NCI-H510A (cell line): ENCODE results near the gene DNAH7.

Experiments
- DNase-seq: peaks from one replicate; lab custom pipeline; 2025; lab: John Stamatoyannopoulos, UW

DNAH7 gene

DNA sequence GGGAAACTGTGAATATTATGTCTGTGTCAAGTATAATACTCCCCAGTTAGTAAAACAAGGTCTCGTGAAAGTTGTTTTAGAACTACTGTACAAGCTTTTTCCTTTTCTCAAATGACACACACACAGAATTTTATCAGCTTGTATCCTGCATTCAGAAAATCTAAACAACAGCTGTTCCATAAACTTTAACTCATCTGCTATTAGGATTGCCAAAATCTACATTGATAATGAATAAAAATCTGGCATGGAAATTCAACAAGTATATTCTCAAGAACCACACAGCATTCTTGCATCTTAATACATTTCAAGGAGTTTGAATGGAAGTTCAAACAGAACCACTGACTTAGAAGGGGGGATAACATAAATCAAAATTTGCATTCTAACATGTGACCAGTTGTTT lies 260.4 kb downstream of the DNAH7 start:
- DNase-seq, result no peak

DNA sequence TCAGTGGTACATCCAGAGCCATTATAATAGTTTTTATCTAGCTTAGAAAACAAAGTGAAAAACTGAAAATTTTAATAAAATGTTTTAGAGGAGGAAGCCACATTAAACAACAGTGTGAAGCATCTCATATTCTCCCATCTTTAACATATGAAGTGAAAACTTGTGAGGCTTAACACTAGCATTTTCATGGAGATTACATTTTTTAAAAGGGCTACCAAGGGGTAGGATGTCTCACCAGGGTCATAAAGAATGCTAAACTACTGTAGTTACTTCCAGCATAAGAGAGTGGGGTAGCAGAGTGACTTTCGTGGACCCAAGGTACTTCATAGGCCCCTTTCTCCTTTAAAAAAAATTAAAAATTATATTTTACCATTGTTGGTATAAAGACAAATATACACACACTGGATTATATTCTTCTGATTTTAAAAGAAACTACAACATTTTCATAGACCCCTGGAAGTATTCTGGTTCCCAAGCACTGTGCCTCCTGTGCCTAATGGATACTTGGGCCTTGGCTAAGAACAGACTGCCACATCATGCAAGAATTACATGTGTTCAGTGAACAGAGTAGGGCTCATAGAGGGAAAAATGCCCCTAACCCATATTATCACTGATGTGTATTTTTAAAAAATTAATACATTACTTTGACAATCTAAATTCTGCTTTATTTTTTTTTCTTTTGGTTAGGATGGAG lies 263.2 kb downstream of the DNAH7 start:
- DNase-seq, result no peak

GRCh38 chr2:195795879-195796278 lies 272.8 kb downstream of the DNAH7 start:
- DNase-seq, result no peak

DNA sequence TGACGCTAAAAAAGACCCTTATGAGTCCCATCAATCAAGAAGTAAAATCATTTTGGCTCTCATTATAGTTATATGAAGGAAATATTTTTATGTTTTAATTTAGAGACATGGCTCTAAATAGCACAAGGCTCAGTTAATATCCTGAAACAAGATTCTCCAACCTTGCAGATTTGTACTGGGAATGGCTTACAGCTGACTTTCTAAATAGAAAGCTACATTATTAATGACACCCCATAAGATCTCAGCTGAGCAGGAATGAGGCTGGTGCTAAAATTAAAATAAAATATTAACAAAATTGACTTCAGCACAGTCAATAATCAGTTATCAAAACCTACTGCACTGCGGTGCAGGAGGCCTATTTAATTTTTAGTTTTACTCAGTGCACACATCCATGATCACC lies 274.8 kb downstream of the DNAH7 start:
- no peak for DNase-seq

DNA sequence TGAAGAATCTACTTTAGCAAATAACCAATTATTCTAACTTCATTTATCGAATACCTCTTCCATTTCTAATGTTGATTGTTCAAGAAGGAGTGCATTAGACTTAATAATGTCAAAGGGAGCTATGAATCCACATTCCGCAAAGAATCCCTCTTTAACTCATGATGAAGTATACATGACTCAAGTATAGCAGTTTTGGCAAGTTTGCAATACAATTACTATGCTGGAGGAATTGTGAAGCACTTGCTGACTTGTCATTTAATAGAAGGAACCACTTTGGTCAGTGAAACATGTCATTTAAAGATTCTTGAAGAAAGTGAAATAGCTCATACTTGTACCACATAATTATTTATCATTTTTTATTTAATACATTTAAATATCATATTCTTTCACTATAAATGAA lies 286.5 kb downstream of the DNAH7 start:
- no peak for DNase-seq

- DNase-seq, result no peak
These were observed 289.1 kb downstream of the DNAH7 start for GRCh38 chr2:195779491-195779890.

GRCh38 chr2:195769975-195770374 lies 298.7 kb downstream of the DNAH7 start:
- no peak for DNase-seq

DNA sequence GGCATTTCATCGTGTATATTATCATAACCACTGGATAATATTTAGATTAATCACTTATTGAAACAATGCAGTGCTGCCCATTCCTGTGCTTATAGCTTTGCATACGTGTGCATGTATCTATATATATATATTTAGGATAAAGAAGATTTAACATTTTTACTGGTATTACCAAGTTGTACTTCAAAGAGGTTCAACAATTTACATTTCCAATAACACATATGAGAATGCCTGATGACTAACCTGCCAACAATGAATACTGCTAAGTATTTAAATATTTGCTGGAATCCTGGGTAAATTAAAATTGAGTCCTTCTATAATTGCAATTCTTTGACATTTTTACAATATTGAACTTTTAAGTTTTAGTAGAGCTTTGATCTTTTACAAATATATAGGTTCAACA lies 300.2 kb downstream of the DNAH7 start:
- DNase-seq, result no peak

DNA sequence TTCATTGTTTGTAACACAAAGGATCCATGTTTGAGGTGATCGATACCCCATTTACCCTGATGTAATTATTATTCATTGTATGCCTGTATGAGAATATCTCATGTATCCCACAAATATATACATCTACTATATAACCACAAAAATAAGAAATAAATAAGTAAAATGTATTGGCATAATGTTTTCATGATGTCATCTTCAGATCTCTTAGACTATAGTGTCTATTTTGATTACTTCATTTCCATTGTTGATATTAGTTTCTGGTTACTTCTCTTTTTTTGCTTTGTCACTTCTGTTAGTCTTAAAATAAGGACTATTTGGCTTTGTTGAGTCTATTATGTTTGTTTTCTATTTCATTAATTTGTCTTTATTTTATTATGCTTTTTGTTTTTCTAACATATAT lies 301.9 kb downstream of the DNAH7 start:
- no peak for DNase-seq

- no peak for DNase-seq
These were observed 304.8 kb downstream of the DNAH7 start for GRCh38 chr2:195763866-195764265.

DNA sequence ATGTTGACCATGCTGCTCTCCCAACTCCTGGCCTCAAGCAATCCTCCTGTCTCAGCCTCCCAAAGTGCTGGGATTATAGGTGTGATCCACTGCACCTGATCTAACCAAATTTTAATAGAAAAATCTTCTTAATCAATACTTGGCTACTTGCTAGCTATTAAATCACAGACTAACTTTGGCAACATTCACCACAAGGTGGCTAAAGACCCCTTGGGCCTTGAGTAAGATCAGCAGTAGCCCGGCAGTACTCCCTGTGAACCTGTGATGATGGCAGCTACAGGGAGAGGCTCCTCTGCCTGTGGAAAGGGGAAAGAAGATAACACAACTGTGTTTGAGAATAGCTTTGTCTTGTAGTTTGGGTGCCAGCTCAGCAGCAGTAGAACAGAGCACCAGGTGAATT lies 308.8 kb downstream of the DNAH7 start:
- DNase-seq, result no peak

DNA sequence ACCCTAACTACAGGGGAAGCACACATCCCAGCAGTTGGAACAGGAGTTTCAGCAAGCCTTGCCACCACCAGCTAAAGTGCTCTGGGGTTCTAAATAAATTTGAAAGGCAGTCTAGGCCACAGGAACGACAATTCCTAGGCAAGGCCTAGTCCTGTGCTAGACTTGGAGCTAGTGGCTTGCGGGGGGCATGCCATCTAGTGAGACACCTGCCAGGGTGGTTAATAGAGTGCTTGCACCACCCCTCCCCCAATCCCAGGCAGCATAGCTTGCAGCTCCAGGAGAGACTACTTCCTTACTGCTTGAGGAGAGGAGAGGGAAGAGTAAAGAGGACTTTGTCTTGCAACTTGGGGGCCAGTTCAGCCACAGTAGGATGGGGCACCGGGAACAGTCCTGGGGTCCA lies 309.8 kb downstream of the DNAH7 start:
- no peak for DNase-seq

DNA sequence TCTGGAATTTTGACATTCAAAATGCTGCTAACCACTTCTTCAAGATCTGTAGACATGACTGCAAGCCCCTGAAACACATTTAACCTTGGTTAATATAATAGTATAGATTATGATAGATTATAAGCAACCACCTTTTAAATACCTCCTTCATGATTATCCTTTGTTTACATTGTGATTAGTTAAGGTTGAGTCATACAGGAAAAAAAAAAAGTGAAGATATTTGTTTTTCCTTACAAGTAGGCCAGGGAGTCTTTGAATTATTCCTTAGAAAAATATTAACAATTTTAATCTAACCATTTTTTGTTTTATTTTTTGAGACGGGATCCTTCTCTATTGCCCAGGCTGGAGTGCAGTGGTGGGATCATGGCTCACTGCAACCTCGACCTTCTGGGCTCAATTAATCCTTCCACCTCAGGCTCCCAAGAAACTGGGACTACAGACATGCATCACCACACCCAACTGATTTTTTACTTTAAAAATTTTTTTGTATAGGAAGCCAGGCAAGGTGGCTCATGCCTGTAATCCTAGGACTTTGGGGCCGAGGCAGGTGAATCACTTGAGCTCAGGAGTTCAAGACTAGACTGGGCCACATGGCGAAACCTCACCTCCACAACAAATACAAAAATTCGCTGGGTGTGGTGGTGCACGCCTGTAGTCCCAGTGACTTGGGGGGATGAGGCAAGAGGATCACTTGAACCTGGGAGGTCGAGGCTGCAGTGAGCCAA lies 312.3 kb downstream of the DNAH7 start:
- DNase-seq, result no peak

DNA sequence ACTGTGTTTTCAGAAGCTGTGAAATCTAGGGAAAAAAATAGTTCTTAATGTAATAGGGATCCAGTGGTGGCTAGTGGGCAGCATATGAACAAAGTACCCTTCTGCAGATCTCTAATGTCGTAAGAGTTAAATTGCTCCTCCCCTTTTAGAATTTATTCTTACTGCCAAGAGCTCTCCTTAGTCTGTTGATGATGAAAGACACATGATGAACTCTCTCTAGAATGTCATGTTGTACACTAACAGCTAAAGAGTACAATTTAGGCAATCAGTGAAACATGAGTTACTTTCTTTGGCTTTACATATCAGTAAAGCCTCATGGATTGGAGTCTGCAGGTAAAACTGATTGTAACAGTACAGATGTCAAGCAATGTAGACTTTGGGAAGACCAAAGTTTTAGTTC lies 327.4 kb downstream of the DNAH7 start:
- DNase-seq, result no peak

DNA sequence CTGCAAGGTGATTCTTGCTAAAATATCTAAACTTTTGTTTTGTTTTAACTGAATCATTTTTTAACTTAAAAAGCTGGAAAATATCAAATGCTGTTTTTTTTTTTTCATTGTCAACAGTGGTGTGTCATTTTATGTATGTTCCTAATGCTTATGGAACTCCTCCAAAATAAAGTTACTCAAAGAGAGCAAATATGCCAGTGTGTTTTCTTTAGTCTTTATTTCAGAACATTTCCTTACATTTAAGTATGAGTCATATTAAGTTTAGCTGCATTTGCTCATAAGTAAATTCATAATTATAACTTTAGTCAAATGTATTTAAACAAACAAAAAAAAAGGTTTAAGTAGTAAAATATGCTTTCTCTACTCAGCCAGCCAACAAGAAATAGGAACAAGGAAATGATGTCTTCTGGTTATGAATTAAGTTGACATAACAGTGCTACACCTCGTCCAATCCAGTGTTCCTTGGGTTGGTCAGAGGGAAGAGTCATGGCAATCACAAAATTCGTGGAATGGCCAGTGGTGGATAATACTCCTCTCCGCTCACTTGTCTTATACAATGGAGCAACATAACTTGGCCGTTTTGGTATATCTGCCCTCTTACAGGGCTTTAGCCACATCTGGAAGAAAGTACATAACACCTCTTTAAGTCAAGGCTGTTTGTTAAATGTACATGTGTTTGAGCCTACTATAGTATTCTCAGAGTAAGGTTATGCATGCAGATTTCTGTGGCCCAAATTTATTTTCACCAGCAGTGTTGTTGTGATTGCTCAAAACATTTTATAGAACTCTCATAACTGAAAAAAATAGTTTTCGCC lies 330.9 kb downstream of the DNAH7 start:
- DNase-seq, result no peak

DNA sequence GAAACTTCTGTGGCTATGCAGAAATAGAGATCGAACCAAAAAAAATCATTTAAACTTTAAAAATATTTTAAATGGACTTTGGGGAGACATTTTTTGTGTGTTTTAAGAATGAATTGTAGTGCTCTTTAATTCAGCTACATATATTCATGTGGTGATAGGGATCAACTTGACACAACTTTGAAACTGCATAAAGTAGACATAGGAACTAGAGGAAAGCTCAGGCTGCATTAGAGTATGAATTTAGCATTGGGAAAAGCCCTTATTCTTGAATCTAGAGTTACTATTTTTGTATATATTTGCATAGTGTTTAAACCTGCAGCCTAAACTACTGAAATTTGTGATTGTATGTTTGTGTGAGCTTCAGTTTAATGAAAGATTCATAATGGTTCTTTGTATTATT lies 333.3 kb downstream of the DNAH7 start:
- no peak for DNase-seq

DNA sequence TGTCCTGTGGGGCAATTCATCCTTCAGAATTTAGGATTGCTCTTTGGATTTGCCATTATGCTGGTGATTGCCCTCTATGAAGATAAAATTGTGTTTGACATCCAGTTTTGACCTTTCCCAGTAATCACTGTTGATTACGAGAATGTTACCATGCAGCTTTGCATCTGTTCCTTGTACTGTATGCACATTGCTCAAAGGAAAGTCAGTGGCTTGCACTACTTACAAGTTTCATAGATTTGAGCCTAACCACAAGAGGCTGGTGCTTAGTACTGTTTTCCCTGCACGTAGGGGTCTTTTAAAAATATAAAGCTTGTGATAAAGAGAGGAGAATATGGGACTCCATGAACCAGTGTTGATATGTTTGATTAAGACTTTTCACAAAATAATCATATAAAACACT lies 333.7 kb downstream of the DNAH7 start:
- no peak for DNase-seq

DNA sequence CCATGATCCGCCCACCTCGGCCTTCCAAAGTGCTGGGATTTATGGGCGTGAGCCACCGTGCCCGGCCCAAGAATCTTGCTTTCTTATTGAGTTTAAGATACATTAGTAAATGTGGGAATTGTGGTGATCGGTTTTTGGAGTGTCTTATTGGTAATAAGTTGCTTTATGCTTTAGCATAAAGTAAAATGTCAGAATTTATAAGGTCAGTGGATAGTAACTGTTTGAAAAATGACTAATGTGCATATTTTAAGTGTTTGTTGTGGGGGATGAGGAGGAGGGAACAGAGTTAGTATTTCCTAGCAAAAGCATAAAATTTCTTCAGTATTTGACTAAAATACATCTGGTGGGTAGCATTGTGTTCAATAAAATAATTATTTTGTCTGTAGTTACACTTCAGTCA lies 334.2 kb downstream of the DNAH7 start:
- DNase-seq, result no peak

DNA sequence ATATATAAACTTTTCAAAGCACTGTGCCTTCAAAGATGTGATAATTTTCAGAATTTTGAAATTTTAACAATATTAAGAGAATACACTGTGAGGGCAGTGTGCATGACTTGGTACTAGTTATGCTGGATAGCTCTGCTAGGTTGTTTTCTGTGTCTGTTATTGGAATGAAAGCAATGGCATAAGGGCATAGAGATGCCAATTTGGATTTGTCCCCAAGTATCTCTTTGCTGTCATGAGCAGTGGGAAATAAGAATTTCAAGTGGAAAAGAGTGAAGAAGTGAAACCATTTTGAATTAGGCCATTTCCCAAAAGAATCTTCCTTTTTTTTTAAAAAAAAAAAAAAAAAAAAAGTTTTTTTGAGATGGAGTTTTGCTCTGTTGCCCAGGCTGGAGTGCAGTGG lies 334.8 kb downstream of the DNAH7 start:
- DNase-seq, result no peak

GRCh38 chr2:195732574-195732973 lies 336.1 kb downstream of the DNAH7 start:
- DNase-seq, result no peak

DNA sequence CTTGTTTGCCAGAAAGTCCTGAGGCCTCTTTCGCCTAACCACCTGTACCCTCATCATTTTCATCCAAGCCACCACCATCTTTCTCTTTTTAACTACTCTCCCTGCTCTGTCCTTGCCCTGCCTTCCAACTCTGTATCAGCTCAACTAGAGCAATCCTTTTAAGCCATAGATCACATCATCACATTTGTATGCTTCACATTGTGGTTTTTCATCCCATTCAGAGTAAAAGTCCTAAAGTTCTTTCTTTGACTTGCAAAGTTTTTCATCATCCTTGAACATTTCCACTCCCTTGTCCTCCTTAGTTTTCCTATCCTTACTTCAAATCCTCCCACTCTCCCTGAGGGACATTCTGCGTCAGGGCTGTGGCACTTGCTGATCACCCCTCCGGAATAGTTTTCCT lies 337.7 kb downstream of the DNAH7 start:
- no peak for DNase-seq

GRCh38 chr2:195727106-195727505 lies 341.5 kb downstream of the DNAH7 start:
- DNase-seq, result no peak

GRCh38 chr2:195722075-195722474 lies 346.6 kb downstream of the DNAH7 start:
- no peak for DNase-seq
